ENCODE measurements around the gene GRWD1.
A peak's percentile ranks its signal among the peaks of the same experiment; 100 is the strongest.
"Not testable (repeated sequence)": the region's sequence is repeated elsewhere in the genome, so short reads cannot be mapped to it uniquely, and the experiment has no call there.

GRWD1 gene

GRCh38 chr19:48480558-48481500, 35.0 kb downstream of the GRWD1 start:
- DNase-seq = peak; percentile 64

- no peak for DNase-seq
Observed at GRCh38 chr19:48481846-48482639, 36.3 kb downstream of the GRWD1 start.

GRCh38 chr19:48483301-48483700, 37.5 kb downstream of the GRWD1 start:
- no peak for DNase-seq

- no peak for DNase-seq
Observed at GRCh38 chr19:48484247-48484893, 38.6 kb downstream of the GRWD1 start.

- DNase-seq = no peak
Observed at GRCh38 chr19:48484931-48485612, 39.3 kb downstream of the GRWD1 start.

- DNase-seq = not testable (repeated sequence)
Observed at GRCh38 chr19:48486706-48487105, 40.9 kb downstream of the GRWD1 start.

- DNase-seq = no peak
Observed at GRCh38 chr19:48487544-48487943, 41.8 kb downstream of the GRWD1 start.

- DNase-seq = no peak
Observed at GRCh38 chr19:48487948-48488347, 42.2 kb downstream of the GRWD1 start.

GRCh38 chr19:48488478-48488877, 42.7 kb downstream of the GRWD1 start:
- DNase-seq = not testable (repeated sequence)

GRCh38 chr19:48489608-48490216, 43.9 kb downstream of the GRWD1 start:
- DNase-seq = peak; percentile 86

- DNase-seq = peak; percentile 49
Observed at GRCh38 chr19:48490981-48491792, 45.4 kb downstream of the GRWD1 start.

- DNase-seq = no peak
Observed at GRCh38 chr19:48491793-48492123, 46.0 kb downstream of the GRWD1 start.

- DNase-seq = peak; percentile 85
Observed at GRCh38 chr19:48492925-48493717, 47.3 kb downstream of the GRWD1 start.

GRCh38 chr19:48493718-48494401, 48.1 kb downstream of the GRWD1 start:
- no peak for DNase-seq

GRCh38 chr19:48495396-48495795, 49.6 kb downstream of the GRWD1 start:
- DNase-seq = no peak

GRCh38 chr19:48496959-48497727, 51.4 kb downstream of the GRWD1 start:
- DNase-seq = no peak

GRCh38 chr19:48497728-48498594, 52.2 kb downstream of the GRWD1 start:
- no peak for DNase-seq
